GM12801 (cell line): ENCODE data around the gene KMT2E.

ENCODE experiments used
- CTCF ChIP-seq: IDR thresholded peaks from one replicate; pipeline ENCODE4 v1.5.1; 2011; ENCODE audit warnings: control low read depth; ENCODE audit not compliant: insufficient read length; ENCODE audit errors: extremely low read depth

The KMT2E gene

GRCh38 chr7:105065104-105065503 is 51.1 kb downstream of the KMT2E start:
- TF ChIP-seq CTCF: no peak

GRCh38 chr7:105067691-105068090 is 53.7 kb downstream of the KMT2E start:
- no peak for TF ChIP-seq CTCF

GRCh38 chr7:105068886-105069285 is 54.9 kb downstream of the KMT2E start:
- TF ChIP-seq CTCF: no peak

GRCh38 chr7:105073143-105073542 is 59.1 kb downstream of the KMT2E start:
- no peak for TF ChIP-seq CTCF

GRCh38 chr7:105079348-105079747 is 65.3 kb downstream of the KMT2E start:
- no peak for TF ChIP-seq CTCF

- no peak for TF ChIP-seq CTCF
These were observed 70.6 kb downstream of the KMT2E start for GRCh38 chr7:105084581-105084980.

- no peak for TF ChIP-seq CTCF
These were observed 72.8 kb downstream of the KMT2E start for GRCh38 chr7:105086850-105087249.

GRCh38 chr7:105087981-105088380 is 74.0 kb downstream of the KMT2E start:
- no peak for TF ChIP-seq CTCF
